Adrenal gland (tissue), 12 donors: ENCODE measurements around the gene TACO1. TPM values are rescaled to one million over a fixed set of nuclear protein-coding genes. Genes with fewer than 3 reads are reported as not detected.

Source experiments
- DNase-seq, 7 donors: peaks; one replicate each; pipeline ENCODE4 v3.0.0-alpha.2; 2019 to 2020
- H3K27ac ChIP-seq, 5 donors: fragments of 200-600 bp; sonication (generic) in 4 of 5; 1 replicate in 3 of 5; 2 replicates in 2 of 5; pipeline versions ENCODE4 v1.5.1 to v1.8.0; 2016 to 2020; ENCODE audit warnings: mild to moderate bottlenecking in 1 of 5
- H3K27me3 ChIP-seq: fragments of 200-600 bp; 2 replicates; pipeline ENCODE4 v1.8.0; 2021
- H3K36me3 ChIP-seq, 2 donors: fragments of 200-600 bp; replicated peaks in 1 of 2; 1 replicate in 1 of 2; 2 replicates in 1 of 2; pipeline versions ENCODE4 v1.5.1 to v1.8.0; 2018 to 2022
- H3K4me1 ChIP-seq, 2 donors: fragments of 200-600 bp; replicated peaks in 1 of 2; 1 replicate in 1 of 2; 2 replicates in 1 of 2; pipeline versions ENCODE4 v1.5.1 to v1.8.0; 2018 to 2021
- H3K4me3 ChIP-seq, 4 donors: fragments of 200-600 bp; sonication (generic) in 3 of 4; one replicate each; pipeline ENCODE4 v1.5.1; 2016 to 2018
- H3K9me3 ChIP-seq, 3 donors: fragments of 200-600 bp; sonication (generic) in 1 of 3; replicated peaks in 1 of 3; 1 replicate in 2 of 3; 2 replicates in 1 of 3; pipeline versions ENCODE4 v1.5.1 to v1.8.0; 2016 to 2021
- POLR2A ChIP-seq, 2 donors: fragments of 450-650 bp; IDR thresholded peaks; one replicate each; pipeline ENCODE4 v1.6.1; 2017; ENCODE audit warnings: antibody characterized with exemption in 2 of 2, mild to moderate bottlenecking in 2 of 2, moderate library complexity in 1 of 2
- WGBS, 4 donors: extraction: QIAGEN DNeasy Blood & Tissue Kit in 2 of 4; methylation state at CpG; one replicate each; pipeline versions ENCODE4 v1.1.5 to v1.1.7; 2013 to 2017; 5-methylcytosine and 5-hydroxymethylcytosine counted together
- intact Hi-C, 2 donors: fragments of 100-400 bp; cut with DNase I; formaldehyde crosslinking; loops; one replicate each; pipeline versions ENCODE4 v1.14.1 to v1.15.0; 2022 to 2023
- polyA plus RNA-seq, 3 donors: library from polyadenylated mRNA; stranded (reverse); fragments of 200-250 nt in 2 of 3; fragments of 350-450 nt in 1 of 3; fragmentation: Illumina TruSeq in 1 of 3; extraction: RNeasy Lipid Tissue Mini Kit (QIAGEN cat#74804) in 1 of 3; gene quantifications; one replicate each; pipeline ENCODE4 v1.2.3, GENCODE V29; 2013 to 2014
- total RNA-seq, 9 donors: library from RNA; depleted of rRNA in 4 of 9; stranded (reverse); fragments of >200 nt in 4 of 9; fragments of 120-200 nt in 1 of 9; fragmentation: NEBNext Ultra II Directional in 1 of 9; extraction: Animal tissue kit (Norgen Biotek cat#: 25700) in 1 of 9; gene quantifications; one replicate each; pipeline versions ENCODE4 v1.1.0 to v1.2.4, GENCODE V29; 2013 to 2023
- TF ChIP-seq, protein P1 (sequence below), 6 experiments: fragments of 450-650 bp in 4 of 6; fragments of 200-600 bp in 2 of 6; sonication (generic) in 1 of 6; IDR thresholded peaks; 1 replicate in 5 of 6; 2 replicates in 1 of 6; pipeline versions ENCODE4 v1.5.1 to v1.8.0; 2016 to 2021; ENCODE audit warnings: antibody characterized with exemption in 6 of 6, mild to moderate bottlenecking in 2 of 6, moderate library complexity in 1 of 6
- donor health status: healthy with polysubstance abuse.
- donor health status: Bipolar disorder and iron deficiency.
- donor health status: DM: yes; HTN: yes; CAD: no.
- donor health status: DM: no; HTN: no; CAD: no.
- donor health status: DM: no; HTN: no; CAD: no.
- donor health status: DM: yes; HTN: yes; CAD: no.

The TACO1 gene
- total and polyA plus RNA-seq, 12 donors = 15.4 to 32.1 (median 22.8) TPM

DNA sequence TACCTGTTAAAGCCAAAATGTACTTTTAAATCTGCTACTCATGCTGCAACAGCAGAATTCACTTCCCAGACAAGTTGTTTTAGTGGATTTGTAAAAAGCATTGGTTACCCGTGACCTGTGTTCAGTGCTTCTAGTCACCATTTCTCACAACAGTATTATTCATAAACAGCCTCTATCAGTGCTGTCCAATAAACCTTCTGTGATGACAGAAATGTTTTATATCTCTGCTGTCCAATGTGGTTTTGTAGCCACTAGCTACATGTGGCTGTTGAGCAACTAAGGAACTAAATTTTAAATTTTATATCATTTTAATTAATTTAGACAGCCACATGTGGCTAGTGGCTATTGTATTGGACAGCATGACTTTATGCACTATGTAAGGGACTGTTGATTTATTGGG lies 34.1 kb downstream of the TACO1 start:
- no peak for TF ChIP-seq POLR2A (IDR thresholded peaks at IDR 0.05)
- TF ChIP-seq, protein P1, sequence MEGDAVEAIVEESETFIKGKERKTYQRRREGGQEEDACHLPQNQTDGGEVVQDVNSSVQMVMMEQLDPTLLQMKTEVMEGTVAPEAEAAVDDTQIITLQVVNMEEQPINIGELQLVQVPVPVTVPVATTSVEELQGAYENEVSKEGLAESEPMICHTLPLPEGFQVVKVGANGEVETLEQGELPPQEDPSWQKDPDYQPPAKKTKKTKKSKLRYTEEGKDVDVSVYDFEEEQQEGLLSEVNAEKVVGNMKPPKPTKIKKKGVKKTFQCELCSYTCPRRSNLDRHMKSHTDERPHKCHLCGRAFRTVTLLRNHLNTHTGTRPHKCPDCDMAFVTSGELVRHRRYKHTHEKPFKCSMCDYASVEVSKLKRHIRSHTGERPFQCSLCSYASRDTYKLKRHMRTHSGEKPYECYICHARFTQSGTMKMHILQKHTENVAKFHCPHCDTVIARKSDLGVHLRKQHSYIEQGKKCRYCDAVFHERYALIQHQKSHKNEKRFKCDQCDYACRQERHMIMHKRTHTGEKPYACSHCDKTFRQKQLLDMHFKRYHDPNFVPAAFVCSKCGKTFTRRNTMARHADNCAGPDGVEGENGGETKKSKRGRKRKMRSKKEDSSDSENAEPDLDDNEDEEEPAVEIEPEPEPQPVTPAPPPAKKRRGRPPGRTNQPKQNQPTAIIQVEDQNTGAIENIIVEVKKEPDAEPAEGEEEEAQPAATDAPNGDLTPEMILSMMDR (IDR thresholded peaks at IDR 0.05) = no peak
- 85 to 94% (median 90%) methylated on average over 1 of the region's 1 CpG for WGBS, 4 donors
- Histone ChIP-seq H3K27me3 (no peaks in the 10 kb centered on the region), H3K4me1 (peaks cover 4 to 48% of the 10 kb centered on the region in 2 donors), H3K9me3 (no peaks in the 10 kb centered on the region), H3K36me3 (peaks cover 0 to 28% of the 10 kb centered on the region in 2 donors), H3K27ac (peak overlapping the region in 3 of 5 donors; percentile 8 to 62 (median 11)), H3K4me3 (no peak overlapping the region)
- intact Hi-C loops = no loop called here
- DNase-seq = no peak

DNA sequence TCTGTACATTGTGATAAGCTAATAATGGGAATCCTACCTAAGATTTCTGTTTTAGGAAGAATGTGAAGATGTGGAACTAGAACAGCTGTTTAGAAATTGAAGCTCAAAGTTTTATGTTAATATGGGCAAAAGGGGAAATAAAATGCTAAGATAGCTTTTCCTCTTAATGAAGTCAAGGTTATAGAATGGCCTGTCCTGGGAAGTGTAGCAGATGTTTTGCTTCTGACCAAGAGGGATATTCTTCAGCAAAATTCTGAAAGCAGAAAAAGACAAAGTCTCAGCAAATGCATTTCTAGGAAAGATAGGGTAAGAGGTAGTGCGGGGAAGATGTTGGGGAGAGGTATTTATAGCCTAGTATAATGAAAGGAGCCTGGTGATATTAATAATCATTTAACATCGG lies 34.6 kb downstream of the TACO1 start:
- Histone ChIP-seq H3K27ac (peak overlapping the region in 1 of 5 donors; percentile 11), H3K27me3 (no peaks in the 10 kb centered on the region), H3K9me3 (no peaks in the 10 kb centered on the region), H3K4me3 (no peak overlapping the region), H3K36me3 (peaks cover 0 to 28% of the 10 kb centered on the region in 2 donors), H3K4me1 (peaks cover 4 to 46% of the 10 kb centered on the region in 2 donors)
- 79 to 91% (median 85%) methylated on average over 2 of the region's 2 CpGs for WGBS, 4 donors
- intact Hi-C loops = no loop called here
- no peak for TF ChIP-seq POLR2A (IDR thresholded peaks at IDR 0.05)
- TF ChIP-seq, protein P1 (IDR thresholded peaks at IDR 0.05) = no peak
- DNase-seq = no peak

DNA sequence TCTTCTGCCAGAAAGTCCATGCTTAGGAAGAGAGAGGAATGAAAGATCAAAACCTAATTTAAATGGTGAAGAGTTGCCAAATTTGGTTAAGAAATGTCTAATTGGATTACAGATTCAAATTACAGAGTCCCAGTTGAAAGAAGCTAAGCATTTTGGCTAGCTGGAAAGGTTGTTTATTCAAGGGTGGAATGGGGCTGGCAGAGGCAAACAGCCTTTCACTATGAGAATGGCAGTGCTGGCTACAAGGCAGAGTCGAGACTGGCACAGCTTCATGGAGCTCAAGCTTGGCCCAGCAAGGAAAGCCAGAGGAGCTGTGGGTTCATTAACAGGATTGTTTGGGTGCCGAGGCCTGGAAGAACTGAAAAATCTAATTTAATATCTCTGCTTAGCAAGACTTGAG lies 35.1 kb downstream of the TACO1 start:
- peaks cover 0 to 28% of the 10 kb centered on the region in 2 donors for H3K36me3 ChIP-seq
- WGBS, 4 donors = 90 to 97% (median 93%) methylated on average over 2 of the region's 2 CpGs

DNA sequence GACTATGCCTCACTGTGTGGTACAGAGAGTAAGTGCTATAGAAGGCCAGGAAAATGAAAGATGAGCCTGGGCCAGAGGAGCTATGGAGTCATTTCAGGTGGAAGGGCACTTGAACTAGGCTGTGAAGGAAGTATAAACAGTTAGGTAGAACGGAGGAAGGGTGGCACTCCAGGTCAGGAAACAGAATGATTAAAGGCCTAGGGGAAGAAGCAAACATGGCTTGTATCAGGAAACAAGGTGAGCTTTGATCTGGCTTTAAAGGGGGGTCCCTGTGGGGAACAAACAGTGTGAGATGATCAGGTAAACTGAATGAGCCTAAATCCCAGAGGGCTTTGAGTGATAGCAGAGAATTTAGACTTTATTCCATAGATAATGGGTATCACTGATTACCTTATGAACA lies 38.4 kb downstream of the TACO1 start:
- intact Hi-C loops = no loop called here
- peaks cover 0 to 21% of the 10 kb centered on the region in 2 donors for H3K36me3 ChIP-seq

More for the DNA sequence above, 35.1 kb downstream of the TACO1 start:
- H3K27me3 ChIP-seq = no peaks in the 10 kb centered on the region
- no peak overlapping the region for H3K4me3 ChIP-seq
- peaks cover 4 to 41% of the 10 kb centered on the region in 2 donors for H3K4me1 ChIP-seq
- H3K27ac ChIP-seq = no peak overlapping the region
- no peak for DNase-seq
- intact Hi-C loops = no loop called here
- no peak for TF ChIP-seq POLR2A (IDR thresholded peaks at IDR 0.05)
- TF ChIP-seq, protein P1 (IDR thresholded peaks at IDR 0.05) = no peak
- H3K9me3 ChIP-seq = no peaks in the 10 kb centered on the region

More for the DNA sequence above, 38.4 kb downstream of the TACO1 start:
- TF ChIP-seq, protein P1 (IDR thresholded peaks at IDR 0.05) = no peak
- TF ChIP-seq POLR2A (IDR thresholded peaks at IDR 0.05) = no peak
- 50 to 64% (median 61%) methylated on average over 1 of the region's 1 CpG for WGBS, 4 donors
- H3K27ac ChIP-seq = no peak overlapping the region
- no peaks in the 10 kb centered on the region for H3K27me3 ChIP-seq
- H3K4me3 ChIP-seq = no peak overlapping the region
- H3K4me1 ChIP-seq = peaks cover 4 to 22% of the 10 kb centered on the region in 2 donors
- no peak for DNase-seq
- no peaks in the 10 kb centered on the region for H3K9me3 ChIP-seq
